HEK293T (cell line): ENCODE data around the gene RPS2.

Experiments
- CTCF ChIA-PET: fragments of 350-600 bp; formaldehyde crosslinking; extraction: SDS; loops from one replicate; lab custom pipeline; 2021; ENCODE audit warnings: antibody characterized with exemption, inconsistent platforms; lab: Yijun Ruan, JAX
- POLR2A ChIA-PET: fragments of 350-600 bp; formaldehyde crosslinking; extraction: SDS; loops from one replicate; lab custom pipeline; 2020; ENCODE audit warnings: antibody characterized with exemption, inconsistent platforms; lab: Yijun Ruan, JAX
- DNase-seq: peaks from one replicate; pipeline ENCODE4 v3.0.0; 2012; ENCODE audit warnings: mixed read lengths; ENCODE audit errors: extremely low spot score
- ARNT ChIP-seq: fragments of 450-650 bp; IDR thresholded peaks from 2 replicates; pipeline ENCODE4 v1.6.1; 2017; ENCODE audit warnings: mild to moderate bottlenecking
- BHLHE40 ChIP-seq: fragments of 450-650 bp; IDR thresholded peaks from 2 replicates; pipeline ENCODE4 v1.6.1; 2016; ENCODE audit warnings: mild to moderate bottlenecking, moderate library complexity, borderline replicate concordance
- CTBP1 ChIP-seq: fragments of 450-650 bp; IDR thresholded peaks from 2 replicates; pipeline ENCODE4 v1.6.1; 2016; ENCODE audit warnings: borderline replicate concordance
- ELF4 ChIP-seq: fragments of 450-650 bp; IDR thresholded peaks from 2 replicates; pipeline ENCODE4 v1.6.1; 2017; ENCODE audit warnings: antibody characterized with exemption
- FOXA1 ChIP-seq: fragments of 450-650 bp; IDR thresholded peaks from 2 replicates; pipeline ENCODE4 v1.6.1; 2016; ENCODE audit warnings: mild to moderate bottlenecking
- FOXK2 ChIP-seq: fragments of 450-650 bp; IDR thresholded peaks from 2 replicates; pipeline ENCODE4 v1.6.1; 2016; ENCODE audit warnings: mild to moderate bottlenecking
- FOXM1 ChIP-seq: fragments of 450-650 bp; IDR thresholded peaks from 2 replicates; pipeline ENCODE4 v1.6.1; 2017; ENCODE audit warnings: mild to moderate bottlenecking, borderline replicate concordance
- HDGF ChIP-seq: fragments of 450-650 bp; IDR thresholded peaks from 2 replicates; pipeline ENCODE4 v1.6.1; 2017; ENCODE audit warnings: antibody characterized with exemption, borderline replicate concordance
- L3MBTL2 ChIP-seq: fragments of 450-650 bp; conservative IDR thresholded peaks from 2 replicates; pipeline ENCODE4 v1.6.1; 2016; ENCODE audit warnings: mild to moderate bottlenecking
- LEF1 ChIP-seq: fragments of 450-650 bp; IDR thresholded peaks from 2 replicates; pipeline ENCODE4 v1.6.1; 2017; ENCODE audit warnings: mild to moderate bottlenecking, borderline replicate concordance
- NFRKB ChIP-seq: fragments of 450-650 bp; IDR thresholded peaks from 2 replicates; pipeline ENCODE4 v1.6.1; 2016; ENCODE audit warnings: mild to moderate bottlenecking, moderate library complexity
- PKNOX1 ChIP-seq: fragments of 450-650 bp; IDR thresholded peaks from 2 replicates; pipeline ENCODE4 v1.6.1; 2016
- SP1 ChIP-seq: fragments of 450-650 bp; IDR thresholded peaks from 2 replicates; pipeline ENCODE4 v1.6.1; 2017
- SUZ12 ChIP-seq: fragments of 450-650 bp; IDR thresholded peaks from 2 replicates; pipeline ENCODE4 v1.6.1; 2016; ENCODE audit warnings: mild to moderate bottlenecking
- TARDBP ChIP-seq: fragments of 450-650 bp; IDR thresholded peaks from 2 replicates; pipeline ENCODE4 v1.6.1; 2016
- ZNF384 ChIP-seq: fragments of 450-650 bp; IDR thresholded peaks from 2 replicates; pipeline ENCODE4 v1.6.1; 2016

RPS2 gene

GRCh38 chr16:1978476-1979120 lies 14.0 kb upstream of the RPS2 start:
- CTCF ChIA-PET, result no interaction called here
- POLR2A ChIA-PET, result interaction anchor here (3.1 kb wide), 1 partner anchor 13 kb away, joined by 45 read pairs; the partner anchor contains the start of genes RNF151 and RPS2
- DNase-seq, result no peak
- TF ChIP-seq PKNOX1, result no peak
- no peak for TF ChIP-seq TARDBP
- no peak for TF ChIP-seq FOXA1
- TF ChIP-seq BHLHE40, result no peak
- no peak for TF ChIP-seq ELF4
- TF ChIP-seq LEF1, result no peak
- TF ChIP-seq FOXM1, result no peak
- TF ChIP-seq ZNF384, result no peak
- TF ChIP-seq L3MBTL2, result no peak
- TF ChIP-seq FOXK2, result no peak
- TF ChIP-seq HDGF, result no peak
- TF ChIP-seq CTBP1, result no peak
- no peak for TF ChIP-seq ARNT

GRCh38 chr16:1977875-1978268 lies 13.2 kb upstream of the RPS2 start:
- no peak for DNase-seq
- TF ChIP-seq NFRKB (no peak), SUZ12 (no peak), SP1 (no peak), FOXK2 (no peak), TARDBP (no peak), ARNT (no peak), LEF1 (no peak)
- ChIA-PET POLR2A (interaction anchor here (3.1 kb wide), 1 partner anchor 13 kb away, joined by 45 read pairs; the partner anchor contains the start of genes RNF151 and RPS2), CTCF (no interaction called here)

- CTCF ChIA-PET, result no interaction called here
- TF ChIP-seq NFRKB, result no peak
- TF ChIP-seq SUZ12, result no peak
- TF ChIP-seq HDGF, result no peak
- TF ChIP-seq PKNOX1, result no peak
- TF ChIP-seq SP1, result no peak
- no peak for TF ChIP-seq L3MBTL2
- no peak for TF ChIP-seq FOXM1
- no peak for TF ChIP-seq BHLHE40
- TF ChIP-seq FOXK2, result no peak
- TF ChIP-seq ZNF384, result no peak
- TF ChIP-seq FOXA1, result no peak
- TF ChIP-seq ELF4, result no peak
- no peak for DNase-seq
- POLR2A ChIA-PET, result interaction anchor here (0.6 to 3.1 kb wide), 2 partner anchors 12 to 18 kb away, joined by 4 to 45 read pairs; partner anchors contain the start of genes NDUFB10, RNF151 and RPS2
These were observed 12.6 kb upstream of the RPS2 start for GRCh38 chr16:1976951-1977874.

GRCh38 chr16:1976216-1976520 lies 11.5 kb upstream of the RPS2 start:
- ChIA-PET CTCF (no interaction called here), POLR2A (interaction anchor here (0.6 to 3.1 kb wide), 2 partner anchors 11 to 33 kb away, joined by 3 to 45 read pairs; partner anchors contain the start of genes MSRB1, RNF151 and RPS2)
- DNase-seq, result no peak
- TF ChIP-seq ELF4 (no peak), NFRKB (no peak), SP1 (no peak), BHLHE40 (no peak), FOXK2 (no peak), ARNT (no peak), TARDBP (no peak), LEF1 (no peak), HDGF (no peak), FOXM1 (no peak), PKNOX1 (no peak), FOXA1 (no peak), L3MBTL2 (no peak)

GRCh38 chr16:1975432-1976215 lies 11.0 kb upstream of the RPS2 start:
- DNase-seq, result no peak
- CTCF ChIA-PET, result no interaction called here
- POLR2A ChIA-PET, result interaction anchor here (0.8 to 3.3 kb wide), 2 partner anchors 9 to 11 kb away, joined by 3 to 28 read pairs; partner anchors contain the start of genes GFER and RPS2
- TF ChIP-seq HDGF (no peak), SUZ12 (no peak), TARDBP (no peak), BHLHE40 (no peak), FOXK2 (no peak), SP1 (no peak), FOXM1 (no peak), LEF1 (no peak), PKNOX1 (no peak), ARNT (no peak), NFRKB (no peak), L3MBTL2 (no peak), FOXA1 (no peak), ZNF384 (no peak)
